GM18508 (cell line): ENCODE measurements around the gene FLRT1.

Experiments used
- ATAC-seq: cut with Tn5 transposase; IDR thresholded peaks from one replicate; pipeline ENCODE4 v1.9.1; 2021; ENCODE audit warnings: moderate number of reproducible peaks; ENCODE audit not compliant: insufficient read depth, unreplicated experiment

FLRT1 gene

GRCh38 chr11:64064374-64065140, 28.8 kb downstream of the FLRT1 start:
- no peak for ATAC-seq

GRCh38 chr11:64065141-64065465, 29.4 kb downstream of the FLRT1 start:
- no peak for ATAC-seq

GRCh38 chr11:64065712-64066111, 30.0 kb downstream of the FLRT1 start:
- no peak for ATAC-seq

- no peak for ATAC-seq
Observed at GRCh38 chr11:64067230-64067993, 31.7 kb downstream of the FLRT1 start.

GRCh38 chr11:64068705-64069400, 33.1 kb downstream of the FLRT1 start:
- no peak for ATAC-seq

- ATAC-seq, result no peak
Observed at GRCh38 chr11:64069401-64070313, 33.9 kb downstream of the FLRT1 start.

- ATAC-seq, result no peak
Observed at GRCh38 chr11:64070314-64070681, 34.6 kb downstream of the FLRT1 start.

GRCh38 chr11:64071849-64072248, 36.1 kb downstream of the FLRT1 start:
- ATAC-seq, result no peak

- ATAC-seq, result no peak
Observed at GRCh38 chr11:64072403-64072802, 36.7 kb downstream of the FLRT1 start.

GRCh38 chr11:64072871-64073270, 37.1 kb downstream of the FLRT1 start:
- ATAC-seq, result no peak

GRCh38 chr11:64073542-64073941, 37.8 kb downstream of the FLRT1 start:
- ATAC-seq, result no peak

GRCh38 chr11:64074239-64074638, 38.5 kb downstream of the FLRT1 start:
- ATAC-seq, result no peak

- ATAC-seq, result no peak
Observed at GRCh38 chr11:64076758-64077157, 41.0 kb downstream of the FLRT1 start.

- no peak for ATAC-seq
Observed at GRCh38 chr11:64077607-64078006, 41.9 kb downstream of the FLRT1 start.

- ATAC-seq, result no peak
Observed at GRCh38 chr11:64078284-64078683, 42.6 kb downstream of the FLRT1 start.

GRCh38 chr11:64078905-64079304, 43.2 kb downstream of the FLRT1 start:
- ATAC-seq, result no peak

- ATAC-seq, result no peak
Observed at GRCh38 chr11:64080390-64080789, 44.7 kb downstream of the FLRT1 start.

GRCh38 chr11:64081745-64082442, 46.2 kb downstream of the FLRT1 start:
- ATAC-seq, result no peak

- no peak for ATAC-seq
Observed at GRCh38 chr11:64083398-64084080, 47.8 kb downstream of the FLRT1 start.
